GM04504 (cell line): ENCODE data around the gene SEMA5B.

Source experiments
- DNase-seq: peaks from one replicate; pipeline ENCODE4 v3.0.0-alpha.2; 2012; ENCODE audit warnings: low read depth

Gene SEMA5B

DNA sequence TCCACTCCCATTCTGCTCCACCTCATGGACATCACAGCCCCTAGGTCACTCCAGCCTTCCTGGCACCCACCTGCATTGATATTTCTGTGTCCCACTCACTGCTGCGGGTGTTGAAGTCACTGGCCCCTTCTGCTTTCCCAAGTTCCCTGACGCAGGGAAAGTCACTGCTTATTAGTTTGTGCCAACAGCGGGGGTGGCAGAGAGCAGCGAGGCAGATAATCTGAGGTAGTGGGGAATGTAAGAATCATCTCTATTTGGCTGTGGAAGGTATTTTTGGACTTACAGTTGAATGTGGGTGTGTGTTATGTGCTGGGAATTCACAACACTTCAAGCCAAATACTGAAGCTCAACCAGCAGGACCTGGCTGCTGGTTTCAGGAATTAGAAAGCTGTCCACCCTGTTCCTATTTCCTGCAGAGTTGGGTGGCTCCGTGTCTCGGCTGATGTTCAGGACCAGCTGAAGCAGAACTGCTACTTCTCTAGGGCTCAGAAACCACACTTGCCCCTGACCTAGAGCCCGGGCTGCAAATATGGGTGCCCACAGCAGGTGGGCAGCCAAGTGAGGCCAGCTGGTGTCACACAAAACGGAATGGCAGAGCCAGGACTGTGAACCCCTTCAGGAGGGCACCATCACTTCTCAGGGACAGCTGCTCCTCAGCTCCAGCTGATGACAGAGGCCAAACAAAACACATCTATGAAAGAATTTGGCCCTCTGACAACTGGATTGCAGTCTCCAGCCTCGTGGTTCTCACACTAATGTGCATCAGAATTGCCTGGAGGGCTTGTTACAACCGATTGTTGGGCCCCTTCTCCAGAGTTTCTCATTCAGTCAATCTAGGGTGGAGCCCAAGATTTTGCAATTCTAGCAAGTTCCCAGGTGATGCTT is 57.7 kb downstream of the SEMA5B start:
- peak; percentile 19 for DNase-seq

DNA sequence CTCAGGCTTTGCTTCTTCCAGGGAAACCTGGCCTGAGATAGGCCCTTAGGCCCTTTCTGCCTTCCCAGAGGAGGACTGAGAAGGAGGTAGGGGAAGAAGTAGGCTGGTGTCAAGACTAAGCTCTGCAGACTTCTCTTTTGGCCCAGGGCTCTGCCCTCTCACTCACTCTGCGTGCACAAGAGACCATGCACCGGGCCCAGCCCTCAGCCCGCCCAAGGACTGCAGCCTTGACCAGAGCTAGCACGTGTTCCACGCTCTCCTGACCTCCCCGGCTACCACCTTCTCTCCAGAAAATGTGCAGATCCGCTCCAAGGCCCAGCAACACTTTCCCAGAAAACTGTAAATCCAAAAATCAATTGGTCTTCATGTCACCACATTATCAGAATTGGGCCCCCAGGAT is 59.8 kb downstream of the SEMA5B start:
- DNase-seq = no peak

GRCh38 chr3:122967356-122967755 is 60.2 kb downstream of the SEMA5B start:
- DNase-seq = no peak

- DNase-seq = no peak
Measured at GRCh38 chr3:122966045-122966444, 61.5 kb downstream of the SEMA5B start.

DNA sequence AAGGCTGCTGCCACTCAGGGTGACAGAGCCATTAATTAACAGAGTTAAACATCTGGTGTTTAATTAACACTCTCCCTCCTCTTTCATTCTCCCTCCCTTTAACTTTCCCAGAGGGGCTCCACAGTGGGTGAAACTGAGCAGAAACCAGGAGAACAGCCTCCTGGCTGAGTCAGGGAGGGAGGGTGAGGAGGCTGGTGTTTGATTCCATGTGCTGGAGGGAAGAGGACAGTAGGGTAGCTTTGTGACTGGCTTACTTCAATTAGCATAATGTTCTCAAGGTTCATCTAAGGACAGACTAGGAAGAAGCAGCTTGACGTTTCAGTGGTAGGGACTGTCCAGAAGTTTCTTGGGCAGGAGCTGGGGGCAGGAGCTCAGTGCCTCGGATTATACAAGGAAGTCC is 62.8 kb downstream of the SEMA5B start:
- DNase-seq = no peak

GRCh38 chr3:122962149-122962548 is 65.4 kb downstream of the SEMA5B start:
- DNase-seq = peak; percentile 20

- peak; percentile 38 for DNase-seq
Measured at GRCh38 chr3:122961146-122961545, 66.4 kb downstream of the SEMA5B start.

- no peak for DNase-seq
Measured at GRCh38 chr3:122960652-122961051, 66.9 kb downstream of the SEMA5B start.

DNA sequence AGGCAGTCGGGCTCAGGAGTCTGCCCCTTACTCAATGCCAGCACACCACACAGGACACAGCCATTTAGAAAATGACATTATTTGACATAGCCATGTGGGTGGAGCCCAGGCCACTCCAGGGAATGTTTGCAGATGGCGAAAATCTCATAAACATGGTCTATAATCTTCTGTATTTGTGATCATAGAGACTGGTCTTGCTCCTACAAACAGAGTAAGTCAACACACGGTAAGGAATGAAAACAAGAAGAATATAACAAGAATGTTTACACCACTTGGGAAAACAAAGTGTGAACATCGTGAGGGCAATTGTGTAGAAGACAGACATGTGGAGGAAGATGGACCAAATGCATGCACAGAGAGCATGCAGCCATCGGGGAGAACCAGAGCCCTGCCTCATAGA is 68.2 kb downstream of the SEMA5B start:
- DNase-seq = no peak

DNA sequence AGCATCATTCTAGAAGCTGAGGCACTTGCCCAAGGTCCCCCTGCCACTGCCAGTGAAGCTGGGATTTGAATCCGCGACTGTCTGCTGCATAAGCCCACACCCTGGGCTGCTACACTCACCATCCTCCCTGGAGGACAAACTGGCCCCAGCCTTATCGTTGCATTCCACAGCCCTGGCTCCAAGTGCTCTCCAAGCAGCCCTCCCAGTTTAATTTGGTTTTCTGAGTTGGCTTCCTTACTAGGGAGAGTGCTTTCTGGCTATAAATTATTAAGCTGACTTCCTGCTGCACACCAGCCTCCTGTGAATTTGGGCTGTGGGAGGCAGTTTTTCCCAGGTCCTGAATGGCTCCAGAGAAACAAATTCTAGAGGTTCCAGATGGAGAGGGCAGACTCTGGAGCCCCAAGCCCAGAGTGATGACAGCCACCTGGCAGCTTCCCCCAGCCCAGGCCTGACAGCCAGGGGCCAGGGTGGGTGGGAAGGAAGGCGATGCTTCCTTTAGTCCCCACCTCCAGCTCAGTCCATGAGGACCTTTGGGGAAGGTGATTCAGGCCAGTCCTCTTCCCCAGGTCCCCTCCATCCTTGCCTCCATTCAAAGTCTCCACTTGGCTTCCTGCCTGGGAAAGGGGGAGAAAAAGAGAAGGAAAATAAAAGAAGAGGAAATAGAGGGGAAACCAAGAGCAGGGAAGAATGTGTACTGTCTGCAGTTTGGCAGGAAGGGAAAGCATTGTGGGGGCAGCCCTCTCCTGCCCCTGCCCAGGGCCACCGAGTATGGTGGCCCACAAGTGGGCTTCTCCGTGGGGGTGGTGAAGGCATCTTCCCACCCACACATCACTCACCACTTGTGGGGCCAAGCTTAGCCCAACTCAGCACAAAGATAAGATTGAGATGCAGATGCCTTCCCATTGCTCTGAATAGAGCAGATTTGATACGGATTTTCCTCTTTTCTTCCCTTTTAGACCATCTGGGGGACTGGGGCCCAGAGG is 69.6 kb downstream of the SEMA5B start:
- DNase-seq = no peak

DNA sequence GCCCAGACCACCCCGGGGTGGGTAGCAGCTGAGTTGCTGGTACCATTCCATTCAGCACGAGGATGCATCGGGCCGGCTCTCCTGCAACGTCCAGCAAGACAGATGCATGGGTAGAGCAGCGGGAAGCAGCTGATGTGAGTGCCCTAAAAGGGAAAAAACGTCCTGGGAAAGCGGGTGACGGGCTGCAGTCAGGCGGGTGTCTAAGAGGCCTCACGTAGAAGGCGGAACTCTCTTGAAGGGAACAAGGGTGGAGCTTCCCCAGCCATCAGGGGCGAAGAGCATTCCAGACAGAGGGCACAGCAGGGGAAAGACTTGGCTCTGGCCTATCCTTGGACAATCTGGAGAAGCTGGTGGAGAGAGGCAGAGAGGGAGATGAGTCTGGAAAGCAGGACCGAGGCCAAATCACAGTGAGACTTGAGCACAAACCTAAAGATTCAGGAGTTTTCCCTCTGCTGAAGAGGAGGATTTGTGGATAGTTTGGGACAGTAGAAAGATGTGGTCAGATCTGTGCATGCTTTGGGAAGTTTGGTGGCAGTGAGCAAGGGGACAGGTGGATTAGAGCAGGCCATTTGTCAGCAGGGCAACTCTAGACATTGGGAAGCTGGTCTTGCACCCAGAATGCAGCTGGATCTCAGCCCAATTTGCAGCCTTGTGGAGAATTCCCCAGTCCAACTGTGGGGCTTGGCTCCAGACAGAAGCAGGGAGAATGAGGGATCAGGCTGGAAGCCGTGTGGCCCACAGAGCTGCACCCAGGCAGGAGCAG is 70.7 kb downstream of the SEMA5B start:
- no peak for DNase-seq

- no peak for DNase-seq
Measured at GRCh38 chr3:122955916-122956692, 71.5 kb downstream of the SEMA5B start.

DNA sequence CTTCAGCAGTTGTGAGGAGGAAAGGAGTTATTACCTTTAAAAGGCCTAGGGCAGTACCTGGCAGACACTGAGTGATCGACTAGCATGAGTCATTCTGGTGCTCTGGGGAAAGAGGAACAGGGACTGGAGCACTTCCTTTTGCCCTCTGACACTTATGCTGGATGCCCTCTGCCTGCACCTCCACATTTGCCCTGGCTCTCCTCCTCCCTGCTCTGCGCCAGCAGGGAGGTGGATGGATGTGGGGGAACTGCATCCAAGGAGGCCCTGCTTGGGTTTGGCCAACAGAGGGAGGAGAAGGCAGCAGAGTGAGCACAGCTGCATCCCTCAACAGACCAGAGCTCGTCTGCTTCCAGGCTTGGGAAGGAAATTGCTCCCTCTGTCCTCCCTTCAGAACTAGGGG is 75.0 kb downstream of the SEMA5B start:
- no peak for DNase-seq

DNA sequence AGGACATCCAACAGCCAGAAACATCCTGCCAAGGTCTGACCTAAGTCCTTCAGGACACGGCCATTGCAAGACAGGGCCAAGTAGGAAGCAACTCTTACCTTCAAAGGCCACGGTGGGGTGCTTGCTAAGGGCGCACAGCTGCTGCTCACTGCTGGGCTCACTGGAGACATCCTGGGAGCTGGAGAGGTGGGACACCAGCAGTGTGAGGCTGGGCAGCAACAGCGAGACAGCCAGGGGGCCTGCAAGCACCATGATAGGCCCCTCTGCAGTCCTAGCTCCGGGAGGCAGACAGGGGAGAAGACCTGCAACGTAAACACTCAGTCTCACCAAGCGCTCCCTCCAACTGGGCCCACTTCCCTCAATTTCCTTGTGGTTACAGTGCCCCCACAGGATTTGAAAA is 79.2 kb downstream of the SEMA5B start:
- no peak for DNase-seq

GRCh38 chr3:122947738-122948137 is 79.8 kb downstream of the SEMA5B start:
- no peak for DNase-seq

GRCh38 chr3:122947196-122947595 is 80.4 kb downstream of the SEMA5B start:
- no peak for DNase-seq

- no peak for DNase-seq
Measured at GRCh38 chr3:122946185-122946584, 81.4 kb downstream of the SEMA5B start.

GRCh38 chr3:122945230-122945629 is 82.3 kb downstream of the SEMA5B start:
- no peak for DNase-seq

GRCh38 chr3:122944671-122945161 is 82.8 kb downstream of the SEMA5B start:
- no peak for DNase-seq

- DNase-seq = no peak
Measured at GRCh38 chr3:122943828-122944190, 83.8 kb downstream of the SEMA5B start.
